SK-N-MC (cell line): ENCODE results near the gene RBM39.

Experiments
- EZH2 ChIP-seq: fragments of 200-600 bp; sonication (generic); IDR thresholded peaks from one replicate; pipeline ENCODE4 v1.6.1; 2017; ENCODE audit warnings: antibody characterized with exemption
- POLR2AphosphoS5 ChIP-seq: IDR thresholded peaks from 2 replicates; pipeline ENCODE4 v1.6.1; 2012; ENCODE audit warnings: mild to moderate bottlenecking, low read depth, low read length, borderline replicate concordance

DNA sequence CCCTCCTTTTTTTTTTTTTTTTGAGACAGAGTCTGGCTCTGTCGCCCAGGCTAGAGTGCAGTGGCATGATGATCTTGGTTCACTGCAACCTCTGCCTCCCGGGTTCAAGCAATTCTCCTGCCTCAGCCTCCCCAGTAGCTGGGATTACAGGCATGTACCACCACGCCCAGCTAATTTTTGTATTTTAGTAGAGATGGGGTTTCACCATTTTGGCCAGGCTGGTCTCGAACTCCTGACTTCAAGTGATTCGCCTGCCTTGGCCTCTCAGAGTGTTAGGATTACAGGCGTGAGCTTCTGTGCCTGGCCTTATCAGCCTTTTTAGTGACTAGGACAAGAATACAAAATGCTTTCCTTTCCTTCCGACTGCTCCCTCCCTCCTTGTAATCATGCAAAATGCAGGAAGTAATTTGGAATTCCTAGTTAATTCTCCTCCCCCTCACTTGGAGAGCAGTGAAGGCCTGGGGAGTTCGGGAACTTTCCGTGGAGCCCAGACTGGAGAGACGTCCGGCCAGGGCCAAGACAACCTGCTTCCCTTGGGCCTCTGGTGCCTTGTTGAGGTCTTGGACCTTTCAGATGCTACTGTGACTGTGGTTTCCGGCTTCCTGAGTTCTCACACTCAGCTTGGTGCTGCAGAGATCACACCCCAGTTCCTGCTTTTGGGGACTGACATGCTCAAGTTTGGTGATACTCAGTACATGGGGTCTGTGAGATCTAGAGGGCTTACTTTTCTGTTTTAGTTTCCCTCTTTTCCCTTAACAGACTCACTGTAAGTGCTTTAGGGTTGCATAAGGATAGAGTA lies 25.8 kb upstream of the RBM39 start:
- TF ChIP-seq EZH2 (no peak), POLR2AphosphoS5 (peak; percentile 22; the same call in 1 of the 2 replicates)
